Measurements from ENCODE around the gene SYNE2.

SYNE2 gene

DNA sequence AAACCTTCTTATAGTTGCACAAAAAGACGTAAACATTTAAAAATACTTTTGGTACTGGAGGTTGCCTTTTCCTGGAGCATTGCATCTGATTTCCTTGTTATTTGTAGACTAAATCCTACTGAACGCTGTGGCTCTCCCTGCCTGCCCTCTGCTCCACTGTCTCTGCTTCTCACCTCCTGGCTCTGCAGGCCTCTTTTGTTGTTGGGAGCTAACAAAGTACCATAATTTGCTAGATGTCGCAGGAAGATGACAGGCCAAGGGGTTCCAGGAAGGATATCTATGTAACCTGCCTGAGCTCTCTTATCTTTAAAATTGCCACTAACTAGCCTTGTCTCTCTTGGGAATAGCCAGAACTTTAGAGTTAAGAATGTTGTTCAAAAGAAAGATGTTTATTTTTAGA lies 21.4 kb downstream of the SYNE2 start:
- in situ Hi-C loops (cut with HindIII; ENCODE audit: low pct_ligation_motif_present, low sequenced_read_pairs): no loop called here
- Histone ChIP-seq H3K27ac (no peak overlapping the region), H3K4me3 (ENCODE audit: low read depth, low read length) (no peak overlapping the region), H3K27me3 (replicated peaks) (no peaks in the 10 kb centered on the region), H3K36me3 (replicated peaks) (no peaks in the 10 kb centered on the region)
- TF ChIP-seq, protein P1, sequence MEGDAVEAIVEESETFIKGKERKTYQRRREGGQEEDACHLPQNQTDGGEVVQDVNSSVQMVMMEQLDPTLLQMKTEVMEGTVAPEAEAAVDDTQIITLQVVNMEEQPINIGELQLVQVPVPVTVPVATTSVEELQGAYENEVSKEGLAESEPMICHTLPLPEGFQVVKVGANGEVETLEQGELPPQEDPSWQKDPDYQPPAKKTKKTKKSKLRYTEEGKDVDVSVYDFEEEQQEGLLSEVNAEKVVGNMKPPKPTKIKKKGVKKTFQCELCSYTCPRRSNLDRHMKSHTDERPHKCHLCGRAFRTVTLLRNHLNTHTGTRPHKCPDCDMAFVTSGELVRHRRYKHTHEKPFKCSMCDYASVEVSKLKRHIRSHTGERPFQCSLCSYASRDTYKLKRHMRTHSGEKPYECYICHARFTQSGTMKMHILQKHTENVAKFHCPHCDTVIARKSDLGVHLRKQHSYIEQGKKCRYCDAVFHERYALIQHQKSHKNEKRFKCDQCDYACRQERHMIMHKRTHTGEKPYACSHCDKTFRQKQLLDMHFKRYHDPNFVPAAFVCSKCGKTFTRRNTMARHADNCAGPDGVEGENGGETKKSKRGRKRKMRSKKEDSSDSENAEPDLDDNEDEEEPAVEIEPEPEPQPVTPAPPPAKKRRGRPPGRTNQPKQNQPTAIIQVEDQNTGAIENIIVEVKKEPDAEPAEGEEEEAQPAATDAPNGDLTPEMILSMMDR (IDR thresholded peaks at IDR 0.05; ENCODE audit: low read depth, low read length, missing control alignments): no peak
- no peak for DNase-seq

DNA sequence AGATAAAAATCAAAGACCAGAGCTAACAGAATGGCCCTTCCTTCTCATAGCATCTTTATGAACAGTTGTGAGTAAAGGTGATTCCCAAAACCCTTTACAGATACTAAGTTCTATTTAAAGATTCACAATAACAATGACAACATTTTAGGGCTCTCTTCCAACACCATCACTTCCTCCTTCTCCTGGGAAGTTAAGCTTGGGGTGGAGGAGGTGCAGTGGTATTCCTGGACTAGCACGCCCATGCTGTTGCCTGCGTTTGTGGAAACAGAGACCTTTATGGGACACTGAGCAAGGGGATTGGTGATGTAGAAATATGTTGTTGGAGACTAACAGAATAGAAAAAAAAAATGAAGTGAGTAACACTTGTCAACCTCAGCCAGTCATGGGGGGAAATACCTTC lies 22.5 kb downstream of the SYNE2 start:
- TF ChIP-seq, protein P1 (IDR thresholded peaks at IDR 0.05; ENCODE audit: low read depth, low read length, missing control alignments): no peak
- Histone ChIP-seq H3K27me3 (replicated peaks) (no peaks in the 10 kb centered on the region), H3K4me3 (ENCODE audit: low read depth, low read length) (no peak overlapping the region), H3K27ac (no peak overlapping the region), H3K36me3 (replicated peaks) (no peaks in the 10 kb centered on the region)
- in situ Hi-C loops (cut with HindIII; ENCODE audit: low pct_ligation_motif_present, low sequenced_read_pairs): no loop called here
- DNase-seq: peak; percentile 58

DNA sequence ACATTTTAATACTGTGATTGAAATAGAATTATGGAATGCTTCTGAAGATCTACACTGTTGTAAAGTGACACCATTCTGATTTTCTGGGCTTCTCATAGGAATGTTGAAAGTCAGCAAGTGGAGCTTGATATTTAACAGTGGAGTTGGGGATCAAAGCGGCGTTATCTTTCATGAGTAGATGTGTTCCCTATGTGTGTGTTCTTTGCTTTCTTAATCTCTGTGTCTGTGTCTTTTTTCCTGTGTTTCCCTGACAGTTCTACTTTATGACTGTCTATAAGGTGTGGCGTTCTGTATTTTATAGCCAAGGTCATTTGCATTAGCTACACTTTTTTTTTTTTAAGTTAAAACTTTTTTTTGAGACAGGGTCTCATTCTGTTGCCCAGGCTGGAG lies 24.7 kb downstream of the SYNE2 start:
- H3K36me3 ChIP-seq (replicated peaks): no peaks in the 10 kb centered on the region
- TF ChIP-seq, protein P1 (IDR thresholded peaks at IDR 0.05; ENCODE audit: low read depth, low read length, missing control alignments): no peak
- H3K4me3 ChIP-seq (ENCODE audit: low read depth, low read length): no peak overlapping the region
- no peaks in the 10 kb centered on the region for H3K27me3 ChIP-seq (replicated peaks)
- no peak overlapping the region for H3K27ac ChIP-seq
- DNase-seq: no peak
- in situ Hi-C loops (cut with HindIII; ENCODE audit: low pct_ligation_motif_present, low sequenced_read_pairs): no loop called here

DNA sequence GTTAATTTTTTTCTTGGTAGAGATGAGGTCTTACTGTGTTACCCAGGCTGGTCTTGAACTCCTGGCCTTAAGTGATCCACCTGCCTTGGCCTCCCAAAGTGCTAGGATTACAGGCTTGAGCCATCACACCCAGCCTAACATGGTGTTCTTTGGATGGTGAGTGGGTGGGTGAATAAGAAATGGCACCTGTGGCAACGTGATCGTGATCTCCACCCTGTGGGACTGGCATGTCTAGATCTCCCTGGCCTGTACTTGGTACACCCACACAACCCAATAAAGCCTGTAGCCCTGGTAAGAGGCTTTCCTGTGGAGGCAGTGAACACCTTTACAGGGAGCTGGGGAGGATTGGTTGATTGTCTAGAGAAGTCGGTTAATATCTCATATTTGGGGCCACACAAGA lies 25.2 kb downstream of the SYNE2 start:
- Histone ChIP-seq H3K4me3 (ENCODE audit: low read depth, low read length) (no peak overlapping the region), H3K27ac (no peak overlapping the region), H3K27me3 (replicated peaks) (no peaks in the 10 kb centered on the region), H3K36me3 (replicated peaks) (no peaks in the 10 kb centered on the region)
- in situ Hi-C loops (cut with HindIII; ENCODE audit: low pct_ligation_motif_present, low sequenced_read_pairs): no loop called here
- DNase-seq: no peak
- TF ChIP-seq, protein P1 (IDR thresholded peaks at IDR 0.05; ENCODE audit: low read depth, low read length, missing control alignments): no peak

DNA sequence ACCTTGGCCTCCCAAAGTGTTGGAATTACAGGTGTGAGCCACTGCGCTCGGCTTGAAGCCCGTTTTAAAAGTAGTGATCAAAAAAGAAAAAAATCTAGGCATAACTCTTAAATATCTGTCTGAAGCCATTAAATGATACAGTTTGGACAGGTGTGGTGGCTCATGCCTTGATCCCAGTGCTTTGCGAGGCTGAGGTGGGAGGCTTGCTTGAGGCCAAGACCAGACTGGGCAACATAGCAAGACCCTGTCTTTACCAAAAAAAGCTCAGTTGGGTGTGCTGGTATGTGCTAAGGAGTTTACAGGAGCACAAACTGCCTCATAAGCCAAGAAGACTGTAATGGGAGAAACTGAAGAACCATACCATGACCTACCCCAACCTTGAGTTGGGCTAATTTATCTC lies 26.0 kb downstream of the SYNE2 start:
- H3K36me3 ChIP-seq (replicated peaks): no peaks in the 10 kb centered on the region
- H3K27me3 ChIP-seq (replicated peaks): no peaks in the 10 kb centered on the region
- no peak overlapping the region for H3K4me3 ChIP-seq (ENCODE audit: low read depth, low read length)
- no peak overlapping the region for H3K27ac ChIP-seq
- in situ Hi-C loops (cut with HindIII; ENCODE audit: low pct_ligation_motif_present, low sequenced_read_pairs): no loop called here
- TF ChIP-seq, protein P1 (IDR thresholded peaks at IDR 0.05; ENCODE audit: low read depth, low read length, missing control alignments): no peak
- no peak for DNase-seq

DNA sequence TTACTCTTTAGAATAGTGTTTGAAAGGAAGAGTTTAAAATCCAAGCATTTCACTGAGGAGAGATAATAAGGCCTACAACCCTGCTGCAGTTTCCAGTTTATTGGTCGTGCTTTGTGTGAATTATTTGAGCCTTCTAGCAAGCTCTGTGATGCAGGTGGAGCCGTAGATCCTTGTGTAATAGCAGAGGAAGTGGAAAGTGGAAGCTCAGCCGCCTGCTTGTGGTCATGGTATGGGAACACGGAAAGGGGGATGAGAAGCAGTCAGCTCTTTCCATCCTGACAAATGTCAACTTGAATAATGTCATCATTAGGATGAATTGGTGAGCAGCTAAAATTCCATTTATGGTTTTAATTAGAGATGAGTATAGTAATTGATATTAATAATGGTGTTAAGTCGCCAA lies 29.1 kb downstream of the SYNE2 start:
- Histone ChIP-seq H3K27me3 (replicated peaks) (no peaks in the 10 kb centered on the region), H3K4me3 (ENCODE audit: low read depth, low read length) (no peak overlapping the region), H3K27ac (no peak overlapping the region), H3K36me3 (replicated peaks) (no peaks in the 10 kb centered on the region)
- in situ Hi-C loops (cut with HindIII; ENCODE audit: low pct_ligation_motif_present, low sequenced_read_pairs): no loop called here
- DNase-seq: no peak
- TF ChIP-seq, protein P1 (IDR thresholded peaks at IDR 0.05; ENCODE audit: low read depth, low read length, missing control alignments): no peak
